DND-41 (cell line): ENCODE results near the gene RICTOR.

Experiments
- EZH2 ChIP-seq: IDR thresholded peaks from 3 replicates; pipeline ENCODE4 v1.6.1; 2012; ENCODE audit warnings: borderline replicate concordance, low read depth, mild to moderate bottlenecking, moderate library complexity, low read length, inconsistent platforms; ENCODE audit not compliant: severe bottlenecking
- TF ChIP-seq, protein P1 (sequence below): IDR thresholded peaks from 2 replicates; pipeline ENCODE4 v1.5.1; 2012; ENCODE audit warnings: borderline replicate concordance, low read length, moderate library complexity, mild to moderate bottlenecking; ENCODE audit not compliant: poor library complexity, severe bottlenecking; ENCODE audit errors: extremely low read depth

DNA sequence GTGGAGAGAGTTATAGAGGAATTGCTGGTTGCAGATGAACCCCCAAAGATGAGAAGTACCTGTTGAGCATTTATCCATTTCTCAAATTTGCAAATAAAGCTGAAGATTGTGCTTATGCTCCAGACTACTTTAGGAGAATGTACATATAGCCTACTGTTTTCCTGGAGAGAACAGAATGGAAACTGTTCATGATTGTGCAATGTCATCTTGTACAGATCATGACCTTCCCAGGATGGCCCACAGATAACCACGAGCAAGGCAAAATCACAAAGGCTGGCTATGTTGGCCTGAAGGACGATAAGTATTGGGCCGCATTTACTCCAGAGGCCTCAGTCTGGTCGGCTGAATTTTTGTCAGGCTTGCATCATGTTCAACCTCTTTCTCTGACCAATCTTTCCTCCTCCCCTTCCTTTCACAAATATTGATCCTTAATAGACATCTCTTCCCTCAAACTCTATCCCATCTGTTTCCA is 28.5 kb upstream of the RICTOR start:
- TF ChIP-seq, protein P1, sequence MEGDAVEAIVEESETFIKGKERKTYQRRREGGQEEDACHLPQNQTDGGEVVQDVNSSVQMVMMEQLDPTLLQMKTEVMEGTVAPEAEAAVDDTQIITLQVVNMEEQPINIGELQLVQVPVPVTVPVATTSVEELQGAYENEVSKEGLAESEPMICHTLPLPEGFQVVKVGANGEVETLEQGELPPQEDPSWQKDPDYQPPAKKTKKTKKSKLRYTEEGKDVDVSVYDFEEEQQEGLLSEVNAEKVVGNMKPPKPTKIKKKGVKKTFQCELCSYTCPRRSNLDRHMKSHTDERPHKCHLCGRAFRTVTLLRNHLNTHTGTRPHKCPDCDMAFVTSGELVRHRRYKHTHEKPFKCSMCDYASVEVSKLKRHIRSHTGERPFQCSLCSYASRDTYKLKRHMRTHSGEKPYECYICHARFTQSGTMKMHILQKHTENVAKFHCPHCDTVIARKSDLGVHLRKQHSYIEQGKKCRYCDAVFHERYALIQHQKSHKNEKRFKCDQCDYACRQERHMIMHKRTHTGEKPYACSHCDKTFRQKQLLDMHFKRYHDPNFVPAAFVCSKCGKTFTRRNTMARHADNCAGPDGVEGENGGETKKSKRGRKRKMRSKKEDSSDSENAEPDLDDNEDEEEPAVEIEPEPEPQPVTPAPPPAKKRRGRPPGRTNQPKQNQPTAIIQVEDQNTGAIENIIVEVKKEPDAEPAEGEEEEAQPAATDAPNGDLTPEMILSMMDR = no peak
- no peak for TF ChIP-seq EZH2
